ENCODE measurements around the gene POGZ. TPM values are rescaled to one million over a fixed set of nuclear protein-coding genes. Genes with fewer than 3 reads are reported as not detected.

POGZ gene
- polyA plus RNA-seq, 2 of the 4 experiments (the other 2 are of a cell fraction): 20.8 to 44.1 TPM

GRCh38 chr1:151418081-151418480, 41.2 kb downstream of the POGZ start:
- no peak for ATAC-seq
- ChIA-PET CTCF (interaction anchor here (0.6 to 1.5 kb wide), 6 partner anchors 16 to 317 kb away, joined by 3 to 8 read pairs (median 4); partner anchors contain the start of gene PSMB4), POLR2A (interaction anchor here (0.7 kb wide), 1 partner anchor 123 kb away, joined by 5 read pairs; no protein-coding TSS in a partner anchor)
- no peak overlapping the region for H3K4me3 ChIP-seq
- 97% methylated on average over 3 of the region's 3 CpGs for WGBS (ENCODE audit: missing lambda C conversion rate)
- DNase-seq (ENCODE audit: low read depth in 1 of 2, low spot score in 1 of 2): no peak
- no peaks in the 10 kb centered on the region for H3K9me3 ChIP-seq
- no peak overlapping the region for H3K27ac ChIP-seq
- H3K4me1 ChIP-seq: no peaks in the 10 kb centered on the region
- TF ChIP-seq RFX5 (IDR thresholded peaks at IDR 0.05) (no peak), CTCF (IDR thresholded peaks at IDR 0.05) (no peak)
- no peak for FAIRE-seq
- H3K4me2 ChIP-seq: no peak overlapping the region

- H3K9me3 ChIP-seq: no peaks in the 10 kb centered on the region
- 96% methylated on average over 4 of the region's 4 CpGs for WGBS (ENCODE audit: missing lambda C conversion rate)
- TF ChIP-seq CBX2 (IDR thresholded peaks at IDR 0.05; ENCODE audit: borderline replicate concordance, low read depth) (no peak), HOXB13 (CRISPR knock-in tag; IDR thresholded peaks at IDR 0.05; ENCODE audit: low read depth) (no peak), CEBPB (IDR thresholded peaks at IDR 0.05) (peak in 1 of 2 experiments; percentile 56; a peak in 2 of 4 replicates)
- ATAC-seq (no peak; a peak in 2 of 6 replicates), DNase-seq (ENCODE audit: low read depth in 1 of 2, low spot score in 1 of 2) (no peak), FAIRE-seq (no peak)
- no peak overlapping the region for H3K27ac ChIP-seq
- no peaks in the 10 kb centered on the region for H3K4me1 ChIP-seq
- H3K4me2 ChIP-seq: no peak overlapping the region
- H3K4me3 ChIP-seq: no peak overlapping the region
- CTCF ChIA-PET: interaction anchor here (0.7 to 1.3 kb wide), 3 partner anchors 10 to 356 kb away, joined by 3 read pairs; no protein-coding TSS in a partner anchor
- POLR2A ChIA-PET: interaction anchor here (0.7 kb wide), 2 partner anchors 35 to 231 kb away, joined by 5 read pairs; no protein-coding TSS in a partner anchor
Observed at GRCh38 chr1:151416231-151416630, 43.1 kb downstream of the POGZ start.

GRCh38 chr1:151411884-151412283, 47.4 kb downstream of the POGZ start:
- Histone ChIP-seq H3K4me2 (no peak overlapping the region), H3K4me3 (no peak overlapping the region), H3K9me3 (no peaks in the 10 kb centered on the region), H3K4me1 (no peaks in the 10 kb centered on the region; the same call in 2 of the 3 replicates), H3K27ac (no peak overlapping the region)
- DNase-seq (ENCODE audit: low read depth in 1 of 2, low spot score in 1 of 2) (no peak), FAIRE-seq (no peak), ATAC-seq (no peak)
- POLR2A ChIA-PET: interaction anchor here (0.9 kb wide), 1 partner anchor 13 kb away, joined by 3 read pairs; the partner anchor contains the start of gene PSMB4
- TF ChIP-seq E2F6 (IDR thresholded peaks at IDR 0.05; ENCODE audit: borderline replicate concordance, low read depth) (no peak), HDAC2 (IDR thresholded peaks at IDR 0.05) (no peak), EP300 (IDR thresholded peaks at IDR 0.05) (no peak), TFCP2L1 (CRISPR knock-in tag; IDR thresholded peaks at IDR 0.05) (no peak), ATOH8 (CRISPR knock-in tag; IDR thresholded peaks at IDR 0.05; ENCODE audit: low read depth) (no peak), HOXB5 (CRISPR knock-in tag; IDR thresholded peaks at IDR 0.05) (no peak), BHLHE40 (IDR thresholded peaks at IDR 0.05; ENCODE audit: low read depth, low read length) (no peak), TP53 (CRISPR knock-in tag; IDR thresholded peaks at IDR 0.05) (no peak), SREBF2 (IDR thresholded peaks at IDR 0.05) (no peak), USF2 (IDR thresholded peaks at IDR 0.05) (no peak), HEYL (CRISPR knock-in tag; IDR thresholded peaks at IDR 0.05) (no peak), FOSB (CRISPR knock-in tag; IDR thresholded peaks at IDR 0.05) (no peak), EHF (CRISPR knock-in tag; IDR thresholded peaks at IDR 0.05) (no peak)
- CTCF ChIA-PET: interaction anchor here (0.6 to 0.7 kb wide), 2 partner anchors 13 to 37 kb away, joined by 3 read pairs; no protein-coding TSS in a partner anchor
- 81% methylated on average over 2 of the region's 2 CpGs for WGBS (ENCODE audit: missing lambda C conversion rate)
